ENCODE data around the gene CENPV.
"Not testable (repeated sequence)": the region's sequence is repeated elsewhere in the genome, so short reads cannot be mapped to it uniquely, and the experiment has no call there.

The CENPV gene

DNA sequence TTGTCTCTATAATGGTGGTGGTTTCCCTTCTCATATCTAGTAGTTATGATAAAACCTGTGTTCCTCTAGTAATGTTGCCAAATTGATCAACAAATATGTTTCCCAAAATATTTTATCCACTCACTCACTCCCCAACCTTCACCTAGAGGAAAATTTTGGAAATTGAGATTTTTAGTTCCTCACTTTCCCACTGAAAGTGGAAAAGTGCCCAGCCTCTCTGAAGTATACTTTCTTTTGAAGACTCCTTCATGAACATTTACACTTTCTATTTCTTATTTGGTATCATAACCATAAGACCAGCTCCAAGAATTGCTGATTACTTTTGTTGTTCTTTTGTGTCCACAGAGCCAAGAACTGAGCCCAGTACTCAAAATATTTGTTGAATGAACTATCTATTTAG lies 5.1 kb upstream of the CENPV start:
- no peak for DNase-seq

DNA sequence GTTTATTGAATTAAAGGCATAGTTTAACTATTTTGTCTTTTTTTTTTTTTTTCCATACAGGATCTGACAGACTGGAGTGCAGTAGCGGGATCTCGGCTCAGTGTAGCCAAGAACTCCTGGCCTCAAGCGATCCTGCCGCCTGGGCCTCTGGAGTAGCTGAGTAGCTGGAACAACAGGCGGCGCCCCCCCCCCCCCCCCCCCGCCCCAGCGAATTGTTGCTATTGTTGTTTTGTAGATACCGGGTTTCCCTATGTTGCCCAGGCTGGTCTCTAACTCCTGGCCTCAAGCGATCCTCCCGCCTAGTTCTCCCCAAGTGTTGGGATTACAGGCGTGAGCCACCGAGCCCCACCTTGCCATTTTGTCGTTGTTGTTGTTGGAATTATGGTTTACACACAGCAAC lies 1.3 kb upstream of the CENPV start:
- no peak for DNase-seq

DNA sequence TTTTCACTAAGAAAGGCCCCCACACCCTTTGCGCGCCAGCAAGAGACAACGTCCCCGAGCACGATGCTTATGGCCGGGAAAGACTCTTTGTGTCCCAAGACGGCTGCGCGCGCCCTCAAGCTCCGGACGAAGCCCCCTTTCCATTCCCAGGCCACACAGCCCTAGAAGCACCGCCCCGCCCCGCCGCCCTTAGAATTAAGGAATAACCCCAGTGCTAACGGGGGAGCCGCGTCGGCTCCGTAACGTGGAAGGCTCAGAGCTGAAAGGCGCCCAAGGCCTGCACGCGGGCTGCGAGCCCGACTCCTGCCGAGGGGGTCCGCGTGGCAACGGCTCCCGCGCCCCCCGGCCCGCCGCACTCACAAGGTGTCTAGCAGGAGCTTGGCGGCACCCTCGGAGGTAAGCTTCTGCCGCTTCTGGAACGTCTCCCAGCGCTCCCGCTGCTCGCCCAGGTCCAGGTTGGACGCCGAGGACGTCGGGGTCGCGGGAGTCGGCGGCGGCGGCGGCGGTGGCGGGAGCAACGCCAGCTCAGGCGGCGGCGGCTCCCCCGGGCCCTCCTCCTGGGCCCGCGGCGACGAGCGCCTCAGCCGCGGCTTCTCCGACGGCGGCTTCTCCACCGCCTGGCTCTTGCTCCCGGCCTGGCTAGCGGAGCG lies 477 bp downstream of the CENPV start:
- DNase-seq = peak; percentile 69

DNA sequence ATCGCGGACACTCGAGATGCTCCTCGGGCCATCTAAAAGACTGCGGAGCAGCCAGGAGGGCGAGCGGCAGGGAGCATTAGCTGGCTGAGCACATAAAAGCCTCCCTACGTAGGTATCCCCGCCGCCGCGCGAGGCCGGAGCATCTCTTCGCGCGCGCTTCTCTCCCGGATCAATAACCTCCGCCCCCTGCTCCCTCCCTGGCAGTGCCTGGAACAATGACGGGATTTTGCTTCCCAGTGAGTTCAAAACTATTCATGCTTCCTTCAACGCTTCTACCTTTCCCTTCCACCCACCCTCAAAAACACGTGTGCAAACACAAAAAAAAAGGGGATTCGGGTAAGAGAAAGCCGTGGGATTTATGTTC lies 984 bp downstream of the CENPV start:
- peak; percentile 76 for DNase-seq

DNA sequence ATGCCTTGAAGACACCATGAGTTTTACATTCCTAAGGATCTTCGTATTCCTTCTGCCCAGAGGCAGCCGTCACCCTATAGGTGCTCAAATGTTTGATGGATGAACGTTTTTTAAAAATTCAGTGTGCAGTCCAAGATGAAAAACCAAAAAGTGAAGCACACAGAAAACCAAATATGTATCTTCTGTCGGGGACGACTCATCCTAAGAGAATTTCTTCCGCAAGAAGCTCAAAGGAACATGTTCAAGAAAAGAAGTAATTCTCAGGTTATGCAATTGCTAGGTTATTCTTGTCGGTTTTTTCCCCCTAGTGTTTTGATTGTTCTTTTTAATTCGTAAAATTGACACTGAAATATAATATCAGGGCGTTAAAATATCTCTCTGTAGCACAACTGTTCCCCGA lies 1.4 kb downstream of the CENPV start:
- no peak for DNase-seq

DNA sequence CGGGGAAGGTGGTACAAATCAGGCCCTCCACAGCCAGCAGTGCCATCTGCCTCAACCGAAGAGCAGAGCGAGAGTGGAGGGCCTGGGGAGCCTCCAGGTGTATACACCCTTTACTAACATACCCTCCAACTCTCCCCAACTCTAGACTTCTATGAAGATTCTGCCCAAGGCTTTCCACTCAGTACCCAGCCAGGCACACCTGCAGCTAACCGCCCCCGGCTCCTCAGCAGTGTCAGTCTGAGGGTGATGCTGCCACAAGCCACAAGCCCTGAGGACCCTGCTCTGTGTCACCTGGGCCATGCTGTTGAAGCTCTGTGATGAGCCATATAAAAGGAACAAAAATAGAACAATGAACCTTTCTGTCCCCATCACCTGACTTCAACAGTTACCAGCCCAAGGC lies 3.8 kb downstream of the CENPV start:
- no peak for DNase-seq

DNA sequence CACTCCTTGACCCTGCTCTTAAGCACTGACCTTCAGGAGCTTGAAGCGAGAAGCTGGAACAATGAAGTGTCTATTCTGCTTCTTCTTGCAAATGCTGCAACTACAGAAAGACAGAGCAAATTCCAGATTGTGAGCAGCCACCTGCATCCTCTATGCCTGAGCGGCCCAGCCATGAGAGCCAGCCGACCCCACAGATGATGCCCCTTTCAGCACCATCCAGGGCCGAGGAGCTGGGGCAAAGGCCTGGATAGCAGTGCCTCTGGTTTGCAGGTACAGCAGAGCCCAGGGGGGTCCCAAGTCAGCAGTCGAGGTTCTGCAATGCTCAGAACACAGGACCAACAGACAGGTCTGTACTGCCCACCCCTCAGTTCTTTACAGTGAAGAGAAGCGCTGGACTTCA lies 4.7 kb downstream of the CENPV start:
- DNase-seq = no peak

DNA sequence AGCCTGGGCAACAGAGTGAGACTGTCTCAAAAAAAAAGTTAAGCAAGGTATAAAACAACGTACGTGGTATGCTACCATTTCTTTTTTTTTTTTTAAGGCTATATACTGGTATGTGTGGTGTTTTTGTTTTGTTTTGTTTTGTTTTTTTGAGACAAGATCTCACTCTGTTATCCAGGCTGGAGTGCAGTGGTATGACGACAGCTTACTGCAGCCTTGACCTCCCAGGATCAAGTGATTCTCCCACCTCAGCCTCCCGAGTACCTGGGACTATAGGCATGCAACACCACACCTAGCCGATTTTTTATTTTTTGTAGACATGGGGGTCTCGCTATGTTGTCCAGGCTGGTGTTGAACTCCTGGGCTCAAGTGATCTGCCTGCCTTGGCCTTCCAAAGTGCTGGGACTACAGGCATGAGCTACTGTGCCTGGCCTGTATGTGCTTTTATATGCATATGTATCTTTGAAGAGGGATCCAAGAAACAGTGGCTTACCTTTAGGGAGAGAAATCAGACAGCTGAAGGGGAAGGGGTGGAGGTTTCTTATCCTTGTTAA lies 6.5 kb downstream of the CENPV start:
- no peak for DNase-seq

DNA sequence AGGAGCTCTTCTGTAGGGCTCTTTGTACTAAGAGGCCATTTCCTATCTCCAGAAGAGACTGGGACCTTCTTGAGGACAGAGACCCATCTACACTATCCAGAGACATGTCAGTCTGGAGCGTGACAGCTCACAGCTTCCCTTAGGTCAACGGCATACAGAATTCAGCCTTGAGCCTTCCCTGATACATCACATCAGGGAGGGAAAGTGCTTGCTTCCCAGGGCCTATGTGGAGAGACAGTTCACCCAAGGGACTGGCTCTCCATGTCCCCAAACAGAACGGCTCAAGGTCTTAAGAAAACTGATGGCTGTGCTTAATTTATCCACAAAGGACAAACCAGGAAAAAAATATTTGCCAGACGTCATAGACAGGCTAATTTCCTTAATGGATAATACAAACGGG lies 7.7 kb downstream of the CENPV start:
- no peak for DNase-seq

DNA sequence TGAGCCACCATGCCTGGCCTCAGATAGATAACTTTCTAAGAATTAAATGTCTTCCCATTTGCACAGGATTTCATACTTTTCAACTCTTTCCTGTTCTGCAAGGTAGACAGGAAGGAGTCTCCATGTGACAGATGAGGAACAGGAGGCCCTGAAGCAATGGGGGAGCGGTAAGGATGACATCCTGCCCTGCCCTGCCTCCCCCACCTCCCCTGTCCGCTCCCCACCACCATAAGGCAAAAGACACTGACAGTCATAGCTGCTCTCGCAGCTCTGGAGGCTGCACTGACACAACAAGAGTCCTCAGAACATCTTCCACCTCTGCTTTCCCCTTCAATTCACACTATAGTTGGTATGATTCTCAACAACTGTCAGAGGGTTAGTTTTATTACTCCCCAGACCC lies 9.7 kb downstream of the CENPV start:
- DNase-seq = no peak

DNA sequence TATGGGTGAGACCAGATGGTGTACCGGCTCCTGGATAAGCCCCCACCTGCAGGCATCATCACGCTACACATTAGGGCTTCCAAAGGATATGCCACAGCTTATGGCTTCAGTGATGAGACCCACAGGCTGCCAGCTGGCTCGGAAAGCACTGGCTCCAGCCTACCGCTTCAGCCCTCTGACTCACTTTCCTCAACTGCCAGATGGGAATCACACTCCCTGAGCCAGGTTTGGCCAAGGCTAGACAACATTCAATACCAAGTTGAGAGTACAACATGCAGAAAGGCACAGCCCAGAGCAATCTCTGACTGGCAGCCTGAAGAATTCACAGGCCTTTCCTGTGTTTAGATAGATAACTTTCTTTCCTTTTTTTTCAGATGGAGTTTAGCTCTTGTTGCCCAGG lies 10.3 kb downstream of the CENPV start:
- DNase-seq = no peak

DNA sequence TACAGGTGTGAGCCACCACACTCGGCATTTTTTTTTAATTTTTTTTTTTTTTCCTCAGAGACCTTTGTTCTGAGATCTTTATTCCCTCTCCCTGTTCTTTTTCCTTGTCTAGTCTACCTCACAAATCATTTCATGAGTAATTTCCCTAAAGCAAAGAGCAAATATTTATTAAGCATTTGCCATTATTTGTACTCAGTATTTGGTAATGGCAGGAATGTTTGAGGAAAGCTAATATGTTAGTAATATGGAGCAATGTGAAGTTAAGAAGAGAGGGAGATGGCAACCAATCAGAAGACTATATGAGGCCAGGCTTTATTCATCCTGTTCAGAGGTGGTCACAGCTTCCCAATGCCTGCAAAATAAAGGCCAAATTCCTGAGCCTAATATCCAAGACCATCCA lies 13.3 kb downstream of the CENPV start:
- no peak for DNase-seq

DNA sequence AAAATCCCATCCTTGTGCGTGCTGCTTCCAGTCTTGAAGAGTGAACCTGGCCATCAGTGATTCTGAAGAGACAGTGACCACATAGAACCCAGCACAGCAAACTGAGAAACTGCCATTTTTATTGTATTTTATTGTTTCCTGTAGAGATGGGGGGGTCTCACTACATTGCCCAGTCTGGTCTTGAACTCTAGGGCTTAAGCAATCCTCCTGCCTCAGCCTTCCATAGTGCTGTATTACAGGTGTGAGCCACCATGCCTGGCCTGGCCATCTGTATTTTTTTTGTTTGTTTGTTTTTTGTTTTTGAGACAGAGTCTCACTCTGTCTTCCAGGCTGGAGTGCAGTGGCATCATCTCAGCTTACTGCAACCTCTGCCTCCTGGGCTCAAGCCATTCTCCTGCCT lies 13.9 kb downstream of the CENPV start:
- DNase-seq = no peak

DNA sequence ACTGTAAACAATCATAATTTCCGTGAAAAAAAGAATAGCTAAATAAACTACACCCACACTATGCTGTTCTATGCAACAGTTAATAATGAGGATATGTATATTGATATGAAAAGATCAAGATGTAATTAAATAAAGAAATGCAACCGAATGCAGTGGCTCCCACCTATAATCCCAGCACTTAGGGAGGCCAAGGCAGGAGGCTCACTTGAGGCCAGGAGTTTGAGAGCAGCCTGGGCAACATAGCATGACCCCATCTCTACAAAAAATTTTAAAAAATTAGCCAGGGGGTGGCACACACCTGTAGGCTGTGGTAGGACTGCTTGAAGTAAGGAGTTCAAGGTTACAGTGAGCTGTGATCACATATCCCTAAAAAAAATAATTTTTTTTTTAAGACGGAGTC lies 14.9 kb downstream of the CENPV start:
- DNase-seq = no peak

DNA sequence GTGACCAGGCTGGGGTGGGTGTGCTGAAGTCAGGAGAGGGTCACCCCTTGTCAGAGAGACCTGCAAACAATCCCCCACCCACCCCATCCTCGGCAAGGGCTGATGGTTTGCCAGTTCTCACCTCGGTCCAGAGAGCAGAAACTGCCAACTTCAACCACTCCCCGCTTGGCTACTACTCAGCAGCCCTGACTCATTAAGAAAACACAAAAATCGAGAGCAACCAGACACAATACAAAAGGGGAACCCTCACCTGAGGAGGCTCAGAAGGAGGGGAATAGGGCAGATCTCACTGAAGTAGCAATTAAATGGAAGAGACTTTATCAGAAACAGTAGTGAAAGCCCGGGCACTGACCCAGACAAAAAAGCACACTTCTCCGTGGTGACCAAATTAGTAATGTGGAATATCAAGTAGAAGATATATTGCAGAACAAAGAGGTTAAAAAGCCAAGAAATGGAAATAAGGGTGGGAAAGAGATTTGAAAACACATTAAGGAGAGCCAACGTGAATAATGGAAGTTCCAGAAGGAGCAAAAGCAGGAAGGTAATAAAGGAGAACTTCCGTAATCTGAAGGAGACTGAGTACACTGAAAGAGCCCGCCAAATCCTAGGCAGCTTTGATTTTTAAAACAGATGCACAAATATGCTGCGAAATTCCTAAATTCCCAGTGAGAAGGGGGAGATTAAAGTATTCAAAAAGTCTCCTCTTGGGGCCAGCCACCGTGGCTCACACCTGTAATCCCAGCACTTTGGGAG lies 23.6 kb downstream of the CENPV start:
- no peak for DNase-seq

DNA sequence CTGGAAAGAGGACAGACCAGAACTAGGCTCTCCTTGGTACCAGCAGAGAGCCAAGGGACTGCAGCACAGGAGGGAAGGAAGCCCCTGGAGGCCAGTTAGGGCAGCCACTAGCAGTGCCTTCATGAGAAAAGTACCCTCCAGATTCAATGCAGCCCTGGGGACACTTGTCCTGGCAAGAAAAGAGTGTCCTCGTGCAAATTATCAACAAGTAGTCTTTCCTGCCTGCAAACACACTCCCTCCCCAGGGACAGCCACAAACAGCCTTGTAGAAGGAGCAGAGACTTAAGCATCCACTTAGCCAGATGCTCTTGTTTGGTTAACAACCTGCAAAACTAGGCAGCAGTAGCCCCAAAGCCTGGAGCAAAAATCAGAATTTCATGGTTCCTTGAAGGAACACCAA lies 24.3 kb downstream of the CENPV start:
- no peak for DNase-seq

DNA sequence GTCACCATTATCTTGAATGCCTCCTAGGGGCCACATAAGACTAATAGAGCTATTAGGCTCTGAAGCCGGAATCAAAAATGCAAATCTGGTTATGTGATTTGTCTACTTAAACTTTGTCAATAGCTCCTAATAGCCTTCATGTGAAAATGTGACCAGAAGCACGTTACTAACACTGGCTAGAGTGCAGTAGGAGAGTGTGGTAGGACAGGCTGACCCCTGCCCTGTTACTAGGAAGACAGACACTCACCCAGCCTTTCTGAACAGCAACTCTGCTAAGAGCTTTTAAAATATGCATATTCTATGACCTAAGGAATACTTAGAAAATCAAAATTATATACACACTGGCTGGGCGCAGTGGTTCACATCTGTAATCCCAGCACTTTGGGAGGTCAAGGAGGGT lies 26.3 kb downstream of the CENPV start:
- DNase-seq = no peak

DNA sequence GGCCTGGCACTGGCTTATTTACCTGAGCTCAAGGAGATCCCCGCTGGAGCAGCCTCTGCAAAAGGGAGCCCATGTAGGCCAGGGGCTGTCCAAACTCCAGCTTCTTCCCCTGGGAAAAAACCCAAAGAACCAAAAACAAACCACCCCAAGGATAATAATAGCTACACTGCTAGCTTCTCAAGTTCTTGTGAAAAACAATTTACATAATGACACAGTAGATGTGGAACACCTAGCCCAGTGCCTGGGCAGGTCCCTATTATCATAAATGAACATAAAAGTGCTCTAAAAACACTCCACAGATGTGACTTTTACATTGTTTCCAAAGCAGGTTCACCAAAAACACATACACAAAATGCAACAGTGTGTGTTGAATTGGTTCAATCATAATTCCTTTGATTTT lies 27.3 kb downstream of the CENPV start:
- DNase-seq = no peak

DNA sequence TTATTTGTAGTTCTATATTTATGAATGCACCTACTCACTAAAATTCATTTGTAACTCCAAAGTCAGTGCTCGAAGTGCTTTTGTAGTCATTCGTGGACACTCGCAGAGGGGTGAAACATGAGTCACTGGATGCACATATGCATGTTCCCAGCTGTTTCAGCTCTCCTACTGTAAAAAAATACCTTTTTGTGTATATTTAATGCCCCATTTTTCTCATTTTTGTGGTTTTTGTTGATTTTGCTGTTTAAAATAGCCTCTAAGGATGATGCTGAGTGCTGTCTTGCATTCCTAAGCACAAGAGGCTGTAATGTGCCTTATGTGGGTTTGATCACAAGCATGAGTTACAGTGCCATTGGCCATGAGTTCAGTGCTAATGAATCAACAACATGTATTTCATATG lies 30.6 kb downstream of the CENPV start:
- no peak for DNase-seq

DNA sequence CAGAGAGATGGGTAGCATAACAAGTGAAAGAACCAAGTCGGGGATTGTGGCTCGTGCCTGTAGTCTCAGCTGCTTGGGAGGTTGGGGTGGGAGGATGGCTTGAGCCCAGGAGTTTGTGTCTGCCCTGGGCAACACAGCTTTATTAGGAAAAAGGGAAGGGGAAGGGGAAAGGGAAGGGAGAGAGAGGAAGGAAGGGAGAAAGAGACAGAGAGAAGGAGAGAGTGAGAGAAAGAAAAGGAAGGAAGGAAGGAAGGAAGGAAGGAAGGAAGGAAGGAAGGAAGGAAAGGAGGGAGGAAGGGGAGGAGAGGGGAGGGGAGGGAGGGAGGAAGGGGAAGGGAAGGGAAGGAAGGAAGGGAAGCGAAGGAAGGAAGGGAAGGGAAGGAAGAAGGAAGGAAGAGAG lies 33.3 kb downstream of the CENPV start:
- no peak for DNase-seq

DNA sequence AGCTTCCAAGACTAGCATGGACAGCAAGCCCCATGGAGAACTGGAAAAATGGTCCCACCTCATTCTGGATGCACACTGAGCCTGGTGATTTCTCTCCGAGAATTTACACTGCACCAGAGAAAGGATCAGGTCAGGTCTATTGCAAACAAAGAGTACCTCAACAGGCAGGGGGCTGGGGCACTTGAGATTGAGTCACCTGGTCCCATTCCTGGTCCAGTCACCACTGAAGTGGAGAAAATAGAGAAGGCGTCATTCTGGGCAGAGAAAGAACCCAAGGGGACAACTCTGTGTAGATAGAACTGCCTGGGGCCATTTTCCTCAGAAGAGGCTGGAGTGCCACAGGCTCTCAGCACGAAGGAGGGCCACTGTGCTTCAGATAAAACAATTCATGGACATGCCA lies 38.4 kb downstream of the CENPV start:
- peak; percentile 16 for DNase-seq

DNA sequence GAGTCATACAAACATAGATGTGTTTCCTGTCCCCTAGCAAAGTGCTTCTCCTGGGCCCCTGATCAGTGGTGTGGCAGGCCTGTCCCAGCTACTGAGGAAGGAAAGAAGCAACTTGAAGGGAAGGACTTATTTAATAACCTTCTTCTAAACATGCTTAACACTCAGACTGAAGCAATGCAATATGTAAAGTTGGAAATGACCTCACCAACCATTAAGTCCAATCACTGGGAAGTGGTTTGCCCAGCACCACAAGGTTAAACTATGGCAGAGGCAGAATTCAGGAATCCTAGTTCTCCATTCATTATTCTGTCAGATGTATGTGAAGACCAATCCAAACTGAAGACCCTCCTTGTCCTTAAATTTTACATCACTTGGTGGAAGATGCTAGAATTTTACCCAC lies 39.1 kb downstream of the CENPV start:
- no peak for DNase-seq

DNA sequence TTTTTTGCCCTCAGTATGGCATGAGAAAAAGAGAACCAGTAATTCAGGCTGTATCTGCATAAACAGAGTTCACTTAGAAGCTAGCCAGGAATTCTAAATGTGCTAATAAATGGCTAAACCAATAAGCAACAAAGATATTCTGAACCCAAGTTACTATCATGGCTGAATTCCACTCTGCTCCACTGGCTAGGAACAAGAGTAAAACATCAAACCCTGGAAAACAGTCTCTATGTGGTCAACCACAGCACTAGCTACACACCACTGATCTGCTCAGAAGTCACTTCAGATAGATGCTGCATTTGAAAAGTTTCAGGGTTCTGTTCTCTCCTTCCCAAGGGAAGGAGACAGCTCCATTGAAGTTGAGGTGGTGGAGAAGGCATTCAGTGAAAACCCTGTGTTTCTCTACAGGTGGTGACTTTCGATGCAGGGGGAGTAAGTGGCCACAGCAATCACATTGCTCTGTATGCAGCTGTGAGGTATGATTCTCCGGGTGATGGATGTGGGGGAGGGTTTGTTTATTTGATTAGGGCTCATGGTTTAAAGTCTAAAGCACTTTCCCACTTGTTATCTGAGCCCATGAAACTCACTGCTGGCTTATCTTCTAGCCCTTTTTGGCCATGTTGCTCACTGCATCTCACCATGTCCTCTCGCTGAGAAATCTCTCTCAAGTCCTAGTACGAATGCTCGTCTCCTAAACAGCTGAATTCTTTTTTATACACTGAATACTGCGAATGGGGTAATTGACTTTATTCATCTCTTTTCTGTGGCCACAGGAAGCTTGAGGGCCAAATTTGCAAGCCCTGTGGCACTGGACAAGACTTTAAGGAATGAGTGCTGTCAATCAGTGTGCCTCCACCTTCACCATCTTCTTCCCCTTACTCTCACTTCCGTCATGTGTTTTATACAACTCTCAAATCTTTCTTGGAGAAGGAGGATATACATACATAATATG lies 39.9 kb downstream of the CENPV start:
- DNase-seq = peak; percentile 33

DNA sequence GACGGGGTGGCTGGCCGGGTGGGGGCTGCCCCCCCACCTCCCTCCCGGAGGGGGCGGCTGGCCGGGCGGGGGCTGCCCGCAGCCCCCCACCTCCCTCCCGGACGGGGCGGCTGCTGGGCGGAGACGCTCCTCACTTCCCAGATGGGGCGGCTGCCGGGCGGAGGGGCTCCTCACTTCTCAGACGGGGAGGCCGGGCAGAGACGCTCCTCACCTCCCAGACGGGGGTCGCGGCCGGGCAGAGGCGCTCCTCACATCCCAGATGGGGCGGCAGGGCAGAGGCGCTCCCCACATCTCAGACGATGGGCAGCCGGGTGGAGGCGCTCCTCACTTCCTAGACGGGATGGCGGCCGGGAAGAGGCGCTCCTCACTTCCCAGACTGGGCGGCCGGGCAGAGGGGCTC lies 41.2 kb downstream of the CENPV start:
- DNase-seq = not testable (repeated sequence)

Measured in NCI-H510A (cell line).